IPS-18a (cell line): ENCODE data around the gene LTA4H.

Experiments
- H3K27ac ChIP-seq: one replicate; pipeline ENCODE4 v1.5.1; 2013; ENCODE audit warnings: low read length
- H3K27me3 ChIP-seq: one replicate; pipeline ENCODE4 v1.6.1; 2013; ENCODE audit warnings: mild to moderate bottlenecking, low read length; ENCODE audit not compliant: control insufficient read depth, insufficient read depth
- H3K36me3 ChIP-seq: one replicate; pipeline ENCODE4 v1.6.1; 2013; ENCODE audit warnings: low read depth, low read length; ENCODE audit not compliant: control insufficient read depth
- H3K4me1 ChIP-seq: one replicate; pipeline ENCODE4 v1.6.1; 2013; ENCODE audit warnings: low read depth, low read length; ENCODE audit not compliant: control insufficient read depth
- H3K4me3 ChIP-seq: one replicate; pipeline ENCODE4 v1.5.1; 2013; ENCODE audit warnings: low read length
- H3K9ac ChIP-seq: one replicate; pipeline ENCODE4 v1.6.1; 2013; ENCODE audit warnings: mild to moderate bottlenecking, low read length, moderate library complexity
- H3K9me3 ChIP-seq: one replicate; pipeline ENCODE4 v1.6.1; 2013; ENCODE audit warnings: low read depth, low read length; ENCODE audit not compliant: control insufficient read depth

LTA4H gene

GRCh38 chr12:96020314-96021003, 14.9 kb downstream of the LTA4H start:
- Histone ChIP-seq H3K4me1 (no peaks in the 10 kb centered on the region), H3K4me3 (no peak overlapping the region), H3K9ac (no peak overlapping the region), H3K27me3 (no peaks in the 10 kb centered on the region), H3K9me3 (no peaks in the 10 kb centered on the region), H3K27ac (no peak overlapping the region), H3K36me3 (peaks cover 74% of the 10 kb centered on the region)

GRCh38 chr12:96015672-96016071, 19.7 kb downstream of the LTA4H start:
- Histone ChIP-seq H3K27me3 (no peaks in the 10 kb centered on the region), H3K9me3 (no peaks in the 10 kb centered on the region), H3K36me3 (peaks cover 84% of the 10 kb centered on the region), H3K27ac (no peak overlapping the region), H3K4me3 (no peak overlapping the region), H3K9ac (no peak overlapping the region), H3K4me1 (no peaks in the 10 kb centered on the region)

GRCh38 chr12:96014943-96015599, 20.3 kb downstream of the LTA4H start:
- peaks cover 84% of the 10 kb centered on the region for H3K36me3 ChIP-seq

GRCh38 chr12:96007729-96008128, 27.7 kb downstream of the LTA4H start:
- H3K9me3 ChIP-seq, result no peaks in the 10 kb centered on the region
- no peaks in the 10 kb centered on the region for H3K27me3 ChIP-seq
- H3K4me1 ChIP-seq, result no peaks in the 10 kb centered on the region
- no peak overlapping the region for H3K9ac ChIP-seq
- H3K27ac ChIP-seq, result no peak overlapping the region
- peaks cover 78% of the 10 kb centered on the region for H3K36me3 ChIP-seq
- H3K4me3 ChIP-seq, result no peak overlapping the region

More at GRCh38 chr12:96014943-96015599, 20.3 kb downstream of the LTA4H start:
- H3K4me3 ChIP-seq, result no peak overlapping the region
- no peak overlapping the region for H3K9ac ChIP-seq
- no peaks in the 10 kb centered on the region for H3K27me3 ChIP-seq
- no peak overlapping the region for H3K27ac ChIP-seq
- no peaks in the 10 kb centered on the region for H3K4me1 ChIP-seq
- no peaks in the 10 kb centered on the region for H3K9me3 ChIP-seq

GRCh38 chr12:96006727-96007126, 28.7 kb downstream of the LTA4H start:
- no peaks in the 10 kb centered on the region for H3K27me3 ChIP-seq
- no peak overlapping the region for H3K9ac ChIP-seq
- no peak overlapping the region for H3K27ac ChIP-seq
- H3K9me3 ChIP-seq, result no peaks in the 10 kb centered on the region
- no peak overlapping the region for H3K4me3 ChIP-seq
- peaks cover 73% of the 10 kb centered on the region for H3K36me3 ChIP-seq
- H3K4me1 ChIP-seq, result no peaks in the 10 kb centered on the region

- Histone ChIP-seq H3K9ac (no peak overlapping the region), H3K36me3 (peaks cover 34% of the 10 kb centered on the region), H3K9me3 (no peaks in the 10 kb centered on the region), H3K4me1 (no peaks in the 10 kb centered on the region), H3K27ac (no peak overlapping the region), H3K4me3 (no peak overlapping the region), H3K27me3 (no peaks in the 10 kb centered on the region)
Observed at GRCh38 chr12:96000858-96001257, 34.5 kb downstream of the LTA4H start.

GRCh38 chr12:95999484-95999883, 35.9 kb downstream of the LTA4H start:
- Histone ChIP-seq H3K36me3 (peaks cover 21% of the 10 kb centered on the region), H3K9ac (no peak overlapping the region), H3K4me1 (no peaks in the 10 kb centered on the region)

GRCh38 chr12:95998611-95999286, 36.6 kb downstream of the LTA4H start:
- Histone ChIP-seq H3K4me3 (no peak overlapping the region), H3K36me3 (peaks cover 15% of the 10 kb centered on the region), H3K9ac (no peak overlapping the region), H3K27ac (no peak overlapping the region), H3K9me3 (no peaks in the 10 kb centered on the region), H3K27me3 (no peaks in the 10 kb centered on the region), H3K4me1 (no peaks in the 10 kb centered on the region)

More at GRCh38 chr12:95999484-95999883, 35.9 kb downstream of the LTA4H start:
- Histone ChIP-seq H3K4me3 (no peak overlapping the region), H3K9me3 (no peaks in the 10 kb centered on the region), H3K27me3 (no peaks in the 10 kb centered on the region), H3K27ac (no peak overlapping the region)

GRCh38 chr12:95997911-95998510, 37.4 kb downstream of the LTA4H start:
- Histone ChIP-seq H3K4me1 (no peaks in the 10 kb centered on the region), H3K9me3 (no peaks in the 10 kb centered on the region), H3K27me3 (no peaks in the 10 kb centered on the region), H3K27ac (no peak overlapping the region), H3K9ac (no peak overlapping the region), H3K4me3 (no peak overlapping the region), H3K36me3 (peaks cover 10% of the 10 kb centered on the region)

- Histone ChIP-seq H3K4me3 (no peak overlapping the region), H3K9ac (no peak overlapping the region), H3K9me3 (no peaks in the 10 kb centered on the region), H3K27ac (no peak overlapping the region), H3K36me3 (peaks cover 5% of the 10 kb centered on the region), H3K4me1 (no peaks in the 10 kb centered on the region), H3K27me3 (no peaks in the 10 kb centered on the region)
Observed at GRCh38 chr12:95997276-95997675, 38.1 kb downstream of the LTA4H start.

- Histone ChIP-seq H3K9me3 (no peaks in the 10 kb centered on the region), H3K9ac (no peak within 1 kb of the TSS), H3K4me1 (no peaks in the 10 kb centered on the region), H3K36me3 (peaks cover 2% of the 10 kb centered on the region), H3K27me3 (no peaks in the 10 kb centered on the region), H3K4me3 (no peak within 1 kb of the TSS), H3K27ac (no peak within 1 kb of the TSS)
Observed at GRCh38 chr12:95996034-95996658, 39.2 kb downstream of the LTA4H start, which contains the start of gene HAL. TSS of gene HAL (minus strand) at chr12:95996344. CDS start at chr12:95995910, 434 bp downstream.
